Stimulated activated CD4-positive, alpha-beta T cell treated with anti-CD3 and anti-CD28 coated beads, Interleukin-2, amount 100 ng/mL, for 4 hours (primary cell): ENCODE results near the gene DIPK1A.
"Not testable (repeated sequence)": the region's sequence is repeated elsewhere in the genome, so short reads cannot be mapped to it uniquely, and the experiment has no call there.

ENCODE experiments used
- DNase-seq: peaks from one replicate; pipeline ENCODE4 v3.0.0-alpha.2; 2020; ENCODE audit warnings: low read depth

Gene DIPK1A

GRCh38 chr1:92980732-92981647 lies 19.7 kb upstream of the DIPK1A start:
- no peak for DNase-seq

GRCh38 chr1:92975551-92976232 lies 14.4 kb upstream of the DIPK1A start:
- no peak for DNase-seq

- not testable (repeated sequence) for DNase-seq
Measured at GRCh38 chr1:92974112-92974511, 12.8 kb upstream of the DIPK1A start.

GRCh38 chr1:92973203-92973897 lies 12.1 kb upstream of the DIPK1A start:
- DNase-seq = no peak

- DNase-seq = no peak
Measured at GRCh38 chr1:92972409-92973129, 11.3 kb upstream of the DIPK1A start.

GRCh38 chr1:92971932-92972331 lies 10.7 kb upstream of the DIPK1A start:
- DNase-seq = not testable (repeated sequence)

- DNase-seq = no peak
Measured at GRCh38 chr1:92970990-92971689, 9.9 kb upstream of the DIPK1A start.

GRCh38 chr1:92969517-92969916 lies 8.3 kb upstream of the DIPK1A start:
- DNase-seq = no peak

GRCh38 chr1:92968138-92969032 lies 7.1 kb upstream of the DIPK1A start:
- no peak for DNase-seq

- no peak for DNase-seq
Measured at GRCh38 chr1:92964998-92965397, 3.7 kb upstream of the DIPK1A start.

- no peak for DNase-seq
Measured at GRCh38 chr1:92964316-92964715, 3.1 kb upstream of the DIPK1A start.

GRCh38 chr1:92961896-92962752 lies 862 bp upstream of the DIPK1A start:
- peak; percentile 71 for DNase-seq

- peak; percentile 59 for DNase-seq
Measured at GRCh38 chr1:92960395-92961130, 699 bp downstream of the DIPK1A start.

- no peak for DNase-seq
Measured at GRCh38 chr1:92958203-92958970, 2.9 kb downstream of the DIPK1A start.

GRCh38 chr1:92957030-92957734 lies 4.1 kb downstream of the DIPK1A start:
- no peak for DNase-seq

GRCh38 chr1:92956254-92957029 lies 4.8 kb downstream of the DIPK1A start:
- DNase-seq = no peak
